GM06990 (cell line): ENCODE results near the gene PCDHGA6.
"Not testable (repeated sequence)": the region's sequence is repeated elsewhere in the genome, so short reads cannot be mapped to it uniquely, and the experiment has no call there.

Experiments
- DNase-seq: peaks from one replicate; pipeline ENCODE4 v3.0.0-alpha.2; 2011; ENCODE audit not compliant: insufficient read length; ENCODE audit errors: extremely low read depth
- H3K27me3 ChIP-seq: replicated peaks from 2 replicates; pipeline ENCODE4 v1.6.0; 2011; ENCODE audit warnings: low read length; ENCODE audit not compliant: control insufficient read depth, insufficient read depth
- H3K36me3 ChIP-seq: 2 replicates; pipeline ENCODE4 v1.5.1; 2011; ENCODE audit warnings: low read length; ENCODE audit not compliant: control insufficient read depth, insufficient read depth
- H3K4me3 ChIP-seq: replicated peaks from 2 replicates; pipeline ENCODE4 v1.5.1; 2011; ENCODE audit warnings: low read depth, mild to moderate bottlenecking, control low read depth, low read length
- TF ChIP-seq, protein P1 (sequence below): IDR thresholded peaks from 2 replicates; pipeline ENCODE4 v1.5.1; 2011; ENCODE audit warnings: low read length, control low read depth, mild to moderate bottlenecking, inconsistent platforms; ENCODE audit not compliant: insufficient read depth, poor library complexity, severe bottlenecking

PCDHGA6 gene

DNA sequence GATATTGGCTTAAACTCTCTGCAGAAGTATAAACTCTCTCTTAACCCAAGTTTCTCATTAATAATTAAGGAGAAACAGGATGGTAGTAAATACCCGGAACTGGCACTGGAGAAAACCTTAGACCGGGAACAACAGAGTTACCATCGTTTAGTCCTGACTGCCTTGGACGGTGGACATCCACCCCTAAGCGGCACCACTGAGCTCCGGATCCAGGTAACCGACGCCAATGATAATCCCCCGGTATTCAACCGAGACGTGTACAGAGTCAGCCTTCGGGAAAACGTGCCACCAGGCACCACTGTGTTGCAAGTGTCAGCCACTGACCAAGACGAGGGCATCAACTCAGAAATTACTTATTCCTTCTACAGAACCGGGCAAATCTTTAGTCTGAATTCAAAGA is 24.9 kb downstream of the PCDHGA6 start:
- DNase-seq: no peak
- Histone ChIP-seq H3K27me3 (no peaks in the 10 kb centered on the region), H3K4me3 (no peak overlapping the region), H3K36me3 (no peaks in the 10 kb centered on the region)
- TF ChIP-seq, protein P1, sequence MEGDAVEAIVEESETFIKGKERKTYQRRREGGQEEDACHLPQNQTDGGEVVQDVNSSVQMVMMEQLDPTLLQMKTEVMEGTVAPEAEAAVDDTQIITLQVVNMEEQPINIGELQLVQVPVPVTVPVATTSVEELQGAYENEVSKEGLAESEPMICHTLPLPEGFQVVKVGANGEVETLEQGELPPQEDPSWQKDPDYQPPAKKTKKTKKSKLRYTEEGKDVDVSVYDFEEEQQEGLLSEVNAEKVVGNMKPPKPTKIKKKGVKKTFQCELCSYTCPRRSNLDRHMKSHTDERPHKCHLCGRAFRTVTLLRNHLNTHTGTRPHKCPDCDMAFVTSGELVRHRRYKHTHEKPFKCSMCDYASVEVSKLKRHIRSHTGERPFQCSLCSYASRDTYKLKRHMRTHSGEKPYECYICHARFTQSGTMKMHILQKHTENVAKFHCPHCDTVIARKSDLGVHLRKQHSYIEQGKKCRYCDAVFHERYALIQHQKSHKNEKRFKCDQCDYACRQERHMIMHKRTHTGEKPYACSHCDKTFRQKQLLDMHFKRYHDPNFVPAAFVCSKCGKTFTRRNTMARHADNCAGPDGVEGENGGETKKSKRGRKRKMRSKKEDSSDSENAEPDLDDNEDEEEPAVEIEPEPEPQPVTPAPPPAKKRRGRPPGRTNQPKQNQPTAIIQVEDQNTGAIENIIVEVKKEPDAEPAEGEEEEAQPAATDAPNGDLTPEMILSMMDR: no peak

DNA sequence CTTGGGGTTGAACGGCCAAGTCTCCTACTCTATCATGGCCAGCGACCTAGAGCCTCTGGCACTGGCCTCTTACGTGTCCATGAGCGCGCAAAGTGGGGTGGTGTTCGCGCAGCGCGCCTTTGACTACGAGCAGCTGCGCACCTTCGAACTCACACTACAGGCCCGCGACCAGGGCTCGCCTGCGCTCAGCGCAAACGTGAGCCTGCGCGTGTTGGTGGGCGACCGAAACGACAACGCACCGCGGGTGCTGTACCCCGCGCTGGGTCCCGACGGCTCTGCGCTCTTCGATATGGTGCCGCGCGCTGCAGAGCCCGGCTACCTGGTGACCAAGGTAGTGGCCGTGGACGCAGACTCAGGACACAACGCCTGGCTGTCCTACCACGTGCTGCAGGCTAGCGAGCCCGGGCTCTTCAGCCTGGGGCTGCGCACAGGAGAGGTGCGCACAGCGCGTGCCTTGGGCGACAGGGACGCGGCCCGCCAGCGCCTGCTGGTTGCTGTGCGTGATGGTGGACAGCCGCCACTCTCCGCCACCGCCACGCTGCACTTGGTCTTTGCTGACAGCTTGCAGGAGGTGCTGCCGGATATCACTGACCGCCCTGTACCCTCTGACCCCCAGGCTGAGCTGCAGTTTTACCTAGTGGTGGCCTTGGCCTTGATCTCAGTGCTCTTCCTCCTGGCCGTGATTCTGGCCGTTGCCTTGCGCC is 26.0 kb downstream of the PCDHGA6 start:
- no peaks in the 10 kb centered on the region for H3K36me3 ChIP-seq
- H3K27me3 ChIP-seq: no peaks in the 10 kb centered on the region
- DNase-seq: no peak
- no peak overlapping the region for H3K4me3 ChIP-seq
- TF ChIP-seq, protein P1: no peak

DNA sequence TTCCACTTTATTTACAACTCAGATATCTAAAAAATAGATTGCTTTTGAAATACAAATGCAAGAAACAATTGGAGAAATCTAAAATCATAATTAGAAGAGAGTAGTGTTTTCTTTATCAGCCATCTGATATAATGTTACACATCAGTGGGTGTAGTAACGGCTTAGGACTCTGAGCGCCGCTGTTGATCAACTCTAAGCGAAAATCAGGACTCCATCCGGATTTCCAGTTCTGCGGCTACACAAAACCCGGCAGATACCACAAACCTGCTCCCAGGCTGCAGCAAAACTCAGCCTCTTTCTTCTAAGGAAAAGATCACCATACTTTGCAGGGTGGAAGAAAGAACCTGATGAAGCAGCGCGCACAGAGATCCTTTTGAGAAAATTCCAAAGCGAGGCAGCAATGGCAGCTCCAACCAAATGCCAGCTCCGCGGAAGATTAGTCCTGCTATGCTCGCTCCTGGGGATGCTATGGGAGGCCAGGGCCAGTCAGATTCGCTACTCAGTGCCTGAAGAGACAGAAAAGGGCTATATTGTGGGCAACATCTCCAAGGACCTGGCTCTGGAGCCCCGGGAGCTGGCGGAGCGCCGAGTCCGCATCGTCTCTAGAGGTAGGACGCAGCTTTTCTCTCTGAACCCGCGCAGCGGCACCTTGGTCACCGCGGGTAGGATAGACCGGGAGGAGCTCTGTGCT is 29.0 kb downstream of the PCDHGA6 start, which contains the start of gene PCDHGA9:
TSS of gene PCDHGA9 (plus strand) at position 226 of the 691 bp plus-strand sequence. CDS start at position 401, 175 bp downstream.
- TF ChIP-seq, protein P1: peak; percentile 14
- DNase-seq: no peak
- H3K4me3 ChIP-seq: no peak within 1 kb of the TSS
- no peaks in the 10 kb centered on the region for H3K27me3 ChIP-seq
- no peaks in the 10 kb centered on the region for H3K36me3 ChIP-seq

DNA sequence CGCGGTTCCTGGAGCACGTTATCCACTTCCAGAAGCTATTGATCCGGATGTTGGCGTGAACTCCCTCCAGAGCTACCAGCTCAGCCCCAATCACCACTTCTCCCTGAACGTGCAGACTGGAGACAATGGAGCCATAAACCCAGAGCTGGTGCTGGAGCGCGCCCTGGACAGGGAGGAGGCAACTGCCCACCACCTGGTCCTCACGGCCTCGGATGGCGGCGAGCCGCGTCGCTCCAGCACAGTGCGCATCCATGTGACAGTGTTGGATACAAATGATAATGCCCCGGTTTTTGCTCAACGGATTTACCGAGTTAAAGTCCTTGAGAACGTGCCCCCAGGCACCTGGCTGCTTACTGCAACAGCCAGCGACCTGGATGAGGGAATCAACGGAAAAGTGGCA is 29.7 kb downstream of the PCDHGA6 start:
- H3K36me3 ChIP-seq: no peaks in the 10 kb centered on the region
- no peak for DNase-seq
- H3K4me3 ChIP-seq: no peak overlapping the region
- H3K27me3 ChIP-seq: no peaks in the 10 kb centered on the region
- TF ChIP-seq, protein P1: no peak

DNA sequence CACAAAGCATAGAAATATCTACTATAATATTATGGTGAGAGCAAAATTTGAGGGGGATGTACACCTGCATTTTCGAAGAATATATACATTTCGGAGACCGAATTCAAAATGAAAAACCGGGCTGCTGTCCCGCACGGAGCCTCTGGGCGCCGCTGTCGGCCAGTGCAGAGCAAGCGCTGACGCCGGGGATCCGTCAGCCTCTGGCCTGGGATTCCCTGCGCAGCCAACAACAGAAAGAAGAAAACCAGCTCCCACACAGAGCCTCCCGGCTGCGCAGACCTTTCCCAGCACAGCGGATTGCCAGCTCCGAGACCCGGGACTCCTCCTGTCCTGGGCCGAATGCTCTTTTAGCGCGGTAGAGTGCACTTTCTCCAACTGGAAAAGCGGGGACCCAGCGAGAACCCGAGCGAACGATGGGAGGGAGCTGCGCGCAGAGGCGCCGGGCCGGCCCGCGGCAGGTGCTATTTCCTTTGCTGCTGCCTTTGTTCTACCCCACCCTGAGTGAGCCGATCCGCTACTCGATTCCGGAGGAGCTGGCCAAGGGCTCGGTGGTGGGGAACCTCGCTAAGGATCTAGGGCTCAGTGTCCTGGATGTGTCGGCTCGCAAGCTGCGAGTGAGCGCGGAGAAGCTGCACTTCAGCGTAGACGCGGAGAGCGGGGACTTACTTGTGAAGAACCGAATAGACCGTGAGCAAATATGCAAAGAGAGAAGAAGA is 34.3 kb downstream of the PCDHGA6 start, which contains the start of gene PCDHGB6:
TSS of gene PCDHGB6 (plus strand) at position 232 of the 716 bp plus-strand sequence. CDS start at position 414, 182 bp downstream.
- not testable (repeated sequence) for H3K4me3 ChIP-seq, H3K27me3 ChIP-seq, DNase-seq

More for the DNA sequence above, 34.3 kb downstream of the PCDHGA6 start, which contains the start of gene PCDHGB6:
- H3K36me3 ChIP-seq: not testable (repeated sequence)
- TF ChIP-seq, protein P1: peak; percentile 32
